HepG2 (cell line): ENCODE data around the gene FBXO44. TPM values are rescaled to one million over a fixed set of nuclear protein-coding genes. Genes with fewer than 3 reads are reported as not detected.

ENCODE experiments used
- ATAC-seq: fragments of 200-7000 bp; cut with Tn5 transposase; 3 replicates; pipeline ENCODE4 v1.9.1; 2020; ENCODE audit warnings: mild to moderate bottlenecking, moderate library complexity
- BruUV-seq: library from RNA; stranded (reverse); fragments of 400-500 nt; replicated peaks from 2 replicates; lab custom pipeline; 2021; lab: Mats Ljungman, UMichigan
- CTCF ChIA-PET: fragments of 300-600 bp; formaldehyde crosslinking; extraction: SDS; loops from one replicate; lab custom pipeline; 2021; ENCODE audit warnings: low total read pairs, inconsistent platforms, low intra/inter-chr PET ratio; lab: Yijun Ruan, JAX
- POLR2A ChIA-PET: fragments of 350-600 bp; sonication (Branson Sonifier 250); formaldehyde crosslinking; loops from one replicate; lab custom pipeline; 2020; ENCODE audit warnings: antibody characterized with exemption, inconsistent platforms; lab: Yijun Ruan, JAX
- DNase-seq: peaks from one replicate; pipeline ENCODE4 v3.0.0-alpha.2; 2015; ENCODE audit warnings: low spot score
- FAIRE-seq: peaks from 3 replicates; lab custom pipeline; 2011; peaks lifted over from hg19 to GRCh38; lab: Jason Lieb, UNC
- H2AFZ ChIP-seq: one replicate; pipeline ENCODE4 v1.6.1; 2011; ENCODE audit warnings: low read length, inconsistent platforms
- H3K27ac ChIP-seq: fragments of 300-600 bp; 3 replicates; pipeline ENCODE4 v1.8.0; 2011; ENCODE audit warnings: mixed run types, mild to moderate bottlenecking, mixed read lengths, low read length, inconsistent platforms; ENCODE audit not compliant: insufficient read depth; ENCODE audit errors: extremely low read length
- H3K27me3 ChIP-seq, 2 experiments: fragments of 200-600 bp in 1 of 2; 2 replicates in 1 of 2; 3 replicates in 1 of 2; pipeline versions ENCODE4 v1.6.0 to v1.8.0; 2011; ENCODE audit warnings: low read length in 2 of 2, mild to moderate bottlenecking in 2 of 2, moderate library complexity in 2 of 2, inconsistent platforms in 1 of 2; ENCODE audit not compliant: insufficient read depth in 2 of 2, control insufficient read depth in 1 of 2
- H3K36me3 ChIP-seq, 2 experiments: fragments of 200-600 bp in 1 of 2; replicated peaks in 1 of 2; 2 replicates in 1 of 2; 3 replicates in 1 of 2; pipeline versions ENCODE4 v1.5.1 to v1.8.0; 2011; ENCODE audit warnings: low read length in 2 of 2, inconsistent platforms in 1 of 2; ENCODE audit not compliant: insufficient read depth in 2 of 2, control insufficient read depth in 1 of 2
- H3K4me1 ChIP-seq: 2 replicates; pipeline ENCODE4 v1.5.1; 2012; ENCODE audit warnings: low read length, inconsistent platforms; ENCODE audit not compliant: insufficient read depth
- H3K4me2 ChIP-seq: 2 replicates; pipeline ENCODE4 v1.6.0; 2011; ENCODE audit warnings: low read depth, low read length, inconsistent platforms
- H3K4me3 ChIP-seq, 3 experiments: fragments of 200-600 bp in 1 of 3; sonication (generic), shearing (Covaris generic) in 1 of 3; replicated peaks in 1 of 3; 2 replicates each; pipeline ENCODE4 v1.5.1; 2011 to 2016; ENCODE audit warnings: low read length in 3 of 3, inconsistent platforms in 2 of 3, low read depth in 2 of 3, mild to moderate bottlenecking in 2 of 3, control low read depth in 1 of 3, mixed read lengths in 1 of 3; ENCODE audit not compliant: insufficient read depth in 1 of 3
- H3K79me2 ChIP-seq: one replicate; pipeline ENCODE4 v1.6.1; 2011; ENCODE audit warnings: low read length, inconsistent platforms; ENCODE audit not compliant: insufficient read depth
- H3K9ac ChIP-seq: 2 replicates; pipeline ENCODE4 v1.6.0; 2011; ENCODE audit warnings: mild to moderate bottlenecking, low read depth, low read length, inconsistent platforms; ENCODE audit not compliant: insufficient read depth
- H3K9me3 ChIP-seq: 2 replicates; pipeline ENCODE4 v1.5.1; 2012; ENCODE audit warnings: mild to moderate bottlenecking, low read length
- H4K20me1 ChIP-seq: 2 replicates; pipeline ENCODE4 v1.6.0; 2011; ENCODE audit warnings: inconsistent platforms, mild to moderate bottlenecking, low read length, moderate library complexity; ENCODE audit not compliant: insufficient read depth
- DDIT3 ChIP-seq: sonication (generic); formaldehyde crosslinking; IDR thresholded peaks from 2 replicates; pipeline ENCODE4 v1.4.0; 2020; ENCODE audit warnings: mild to moderate bottlenecking, missing genetic modification reagents
- KIAA2018 ChIP-seq: sonication (generic); formaldehyde crosslinking; IDR thresholded peaks from 2 replicates; pipeline ENCODE4 v1.5.0; 2020; ENCODE audit warnings: mild to moderate bottlenecking, missing genetic modification reagents, borderline replicate concordance
- NCOA2 ChIP-seq: sonication (generic); formaldehyde crosslinking; IDR thresholded peaks from 2 replicates; pipeline ENCODE4 v1.8.0; 2022; ENCODE audit warnings: inconsistent platforms
- NFIB ChIP-seq: sonication (generic); formaldehyde crosslinking; IDR thresholded peaks from 2 replicates; pipeline ENCODE4 v1.9.0; 2021; ENCODE audit warnings: missing genetic modification reagents, mild to moderate bottlenecking, borderline replicate concordance
- PRDM15 ChIP-seq: sonication (generic); formaldehyde crosslinking; IDR thresholded peaks from 2 replicates; pipeline ENCODE4 v1.4.0; 2020; ENCODE audit warnings: missing genetic modification reagents
- SPEN ChIP-seq: sonication (generic); formaldehyde crosslinking; IDR thresholded peaks from 2 replicates; pipeline ENCODE4 v1.5.1; 2020; ENCODE audit warnings: low read depth, mild to moderate bottlenecking, missing genetic modification reagents
- TBP ChIP-seq: sonication (generic); formaldehyde crosslinking; IDR thresholded peaks from 2 replicates; pipeline ENCODE4 v1.5.0; 2020; ENCODE audit warnings: missing genetic modification reagents
- ZNF280B ChIP-seq: sonication (generic); formaldehyde crosslinking; IDR thresholded peaks from 2 replicates; pipeline ENCODE4 v1.5.0; 2020; ENCODE audit warnings: missing genetic modification reagents, mild to moderate bottlenecking, borderline replicate concordance
- ZNF567 ChIP-seq: sonication (generic); formaldehyde crosslinking; IDR thresholded peaks from 2 replicates; pipeline ENCODE4 v1.8.1; 2023; ENCODE audit warnings: mild to moderate bottlenecking, missing genetic modification reagents, borderline replicate concordance
- ZSCAN12 ChIP-seq: sonication (generic); formaldehyde crosslinking; IDR thresholded peaks from 2 replicates; pipeline ENCODE4 v1.9.0; 2021; ENCODE audit warnings: mild to moderate bottlenecking, missing genetic modification reagents
- WGBS: methylation state at CpG from one replicate; pipeline ENCODE4 v1.1.6; 2017; ENCODE audit warnings: low lambda C conversion rate; 5-methylcytosine and 5-hydroxymethylcytosine counted together
- in situ Hi-C: cut with HindIII; loops from 2 replicates; pipeline ENCODE4 v1.10.0; 2017; ENCODE audit warnings: low pct_unique_long_range_greater_than_20kb; ENCODE audit not compliant: extremely low pct_ligation_motif_present
- intact Hi-C: fragments of 100-400 bp; cut with micrococcal nuclease; formaldehyde crosslinking; loops from one replicate; pipeline ENCODE4 v1.10.0; 2022; ENCODE audit not compliant: unreplicated experiment
- polyA plus RNA-seq, 8 experiments: library from polyadenylated mRNA; depleted of rRNA in 3 of 8; stranded (reverse) in 7 of 8; unstranded in 1 of 8; fragments of >200 nt; fragmentation: Illumina TruSeq in 4 of 8; extraction: Trizol in 4 of 8; gene quantifications; 2 replicates each; pipeline versions ENCODE4 v1.2.1 to v1.2.3, GENCODE V29; 2011 to 2016; ENCODE audit warnings: low read depth in 4 of 8, missing spikeins in 1 of 8, mixed read lengths in 1 of 8; ENCODE audit not compliant: insufficient read depth in 1 of 8
- total RNA-seq, 5 experiments: library from RNA; depleted of rRNA; stranded (reverse); fragments of >200 nt; fragmentation: Illumina TruSeq; extraction: Trizol; gene quantifications; 2 replicates each; pipeline ENCODE4 v1.2.3, GENCODE V29; 2016; ENCODE audit warnings: low read depth in 1 of 5

Gene FBXO44
- total and polyA plus RNA-seq, 2 of the 13 experiments (the other 11 are each of a cell fraction or from before 2014, with no cell fraction given) = 22.4 to 27.9 TPM

- peak overlapping the region; percentile 59 for H3K27ac ChIP-seq
- H3K79me2 ChIP-seq = peaks cover 20% of the 10 kb centered on the region
- 0 out of 2 replicates have a peak overlapping the region, but pooled peaks have one; percentile 8 for H3K9ac ChIP-seq
- in situ Hi-C loops = loop anchor here (10.0 to 25.0 kb wide), 2 partner anchors 404 to 611 kb away; partner anchors contain the start of gene MASP2
- peak overlapping the region; percentile 49; the same call in 1 of the 2 replicates for H3K4me2 ChIP-seq
- peaks cover 11% of the 10 kb centered on the region for H4K20me1 ChIP-seq
- no peak for DNase-seq
- H3K36me3 ChIP-seq = peaks cover 0 to 2% of the 10 kb centered on the region in 2 experiments; a peak in 1 of 5 replicates
- peaks cover 63% of the 10 kb centered on the region for H3K4me1 ChIP-seq
- H3K9me3 ChIP-seq = no peaks in the 10 kb centered on the region
- ChIA-PET CTCF (no interaction called here), POLR2A (no interaction called here)
- 88% methylated on average over 22 of the region's 30 CpGs for WGBS
- no peak for ATAC-seq
- no peaks in the 10 kb centered on the region for H3K27me3 ChIP-seq
- no peak for FAIRE-seq
- no peak overlapping the region for H2AFZ ChIP-seq
- intact Hi-C loops = no loop called here
- no peak overlapping the region for H3K4me3 ChIP-seq
- BruUV-seq = no TSS peak
- TF ChIP-seq TBP (no peak), SPEN (no peak), KIAA2018 (CRISPR knock-in tag) (no peak), ZNF280B (CRISPR knock-in tag) (no peak), ZSCAN12 (CRISPR knock-in tag) (no peak), NCOA2 (CRISPR knock-in tag) (no peak), DDIT3 (CRISPR knock-in tag) (no peak), ZNF567 (CRISPR knock-in tag) (no peak), NFIB (no peak), PRDM15 (no peak)
These were observed 5.9 kb upstream of the FBXO44 start for GRCh38 chr1:11648732-11649158.
